HepG2 (cell line): ENCODE results near the gene PITHD1. TPM values are rescaled to one million over a fixed set of nuclear protein-coding genes. Genes with fewer than 3 reads are reported as not detected.

ENCODE experiments used
- CAMTA2 ChIP-seq: sonication (generic); formaldehyde crosslinking; IDR thresholded peaks from 2 replicates; pipeline ENCODE4 v1.4.0; 2020; ENCODE audit warnings: mild to moderate bottlenecking, missing genetic modification reagents, borderline replicate concordance
- CENPT ChIP-seq: sonication (generic); formaldehyde crosslinking; IDR thresholded peaks from 2 replicates; pipeline ENCODE4 v1.8.0; 2022; ENCODE audit warnings: low read depth, mild to moderate bottlenecking, moderate library complexity, missing genetic modification reagents
- FOXC1 ChIP-seq: sonication (generic); formaldehyde crosslinking; IDR thresholded peaks from 2 replicates; pipeline ENCODE4 v1.8.0; 2022; ENCODE audit warnings: mild to moderate bottlenecking, missing genetic modification reagents, borderline replicate concordance
- MYC ChIP-seq: sonication (generic); formaldehyde crosslinking; IDR thresholded peaks from 2 replicates; pipeline ENCODE4 v1.9.0; 2021; ENCODE audit warnings: missing genetic modification reagents, borderline replicate concordance
- RARA ChIP-seq: IDR thresholded peaks from 2 replicates; pipeline ENCODE4 v1.6.1; 2016; ENCODE audit warnings: missing genetic modification reagents, missing compliant biosample characterization
- TBX3 ChIP-seq: fragments of 450-650 bp; IDR thresholded peaks from 2 replicates; pipeline ENCODE4 v1.6.1; 2017; ENCODE audit warnings: antibody characterized with exemption, mild to moderate bottlenecking, inconsistent platforms, borderline replicate concordance
- ZFP90 ChIP-seq: sonication (generic); formaldehyde crosslinking; IDR thresholded peaks from 2 replicates; pipeline ENCODE4 v1.8.0; 2022; ENCODE audit warnings: missing genetic modification reagents, mild to moderate bottlenecking, inconsistent platforms, borderline replicate concordance
- ZKSCAN1 ChIP-seq: fragments of 150-350 bp; IDR thresholded peaks from 2 replicates; pipeline ENCODE4 v1.6.1; 2014; ENCODE audit warnings: low read length
- ZNF3 ChIP-seq: IDR thresholded peaks from 2 replicates; pipeline ENCODE4 v1.7.0; 2017; ENCODE audit warnings: inconsistent platforms
- ZNF343 ChIP-seq: sonication (generic); formaldehyde crosslinking; IDR thresholded peaks from 2 replicates; pipeline ENCODE4 v1.4.0; 2020; ENCODE audit warnings: mild to moderate bottlenecking, missing genetic modification reagents
- ZNF432 ChIP-seq: sonication (generic); formaldehyde crosslinking; IDR thresholded peaks from 2 replicates; pipeline ENCODE4 v1.5.0; 2020; ENCODE audit warnings: missing genetic modification reagents, mild to moderate bottlenecking, borderline replicate concordance
- ZNF549 ChIP-seq: sonication (generic); formaldehyde crosslinking; IDR thresholded peaks from 2 replicates; pipeline ENCODE4 v1.5.0; 2020; ENCODE audit warnings: missing genetic modification reagents
- ZNF563 ChIP-seq: sonication (generic); formaldehyde crosslinking; IDR thresholded peaks from 2 replicates; pipeline ENCODE4 v1.8.0; 2022; ENCODE audit warnings: mild to moderate bottlenecking, moderate library complexity, missing genetic modification reagents
- ZNF629 ChIP-seq: sonication (generic); formaldehyde crosslinking; conservative IDR thresholded peaks from 2 replicates; pipeline ENCODE4 v1.5.0; 2020; ENCODE audit warnings: missing genetic modification reagents
- polyA plus RNA-seq, 8 experiments: library from polyadenylated mRNA; depleted of rRNA in 3 of 8; stranded (reverse) in 7 of 8; unstranded in 1 of 8; fragments of >200 nt; fragmentation: Illumina TruSeq in 4 of 8; extraction: Trizol in 4 of 8; gene quantifications; 2 replicates each; pipeline versions ENCODE4 v1.2.1 to v1.2.3, GENCODE V29; 2011 to 2016; ENCODE audit warnings: low read depth in 4 of 8, missing spikeins in 1 of 8, mixed read lengths in 1 of 8; ENCODE audit not compliant: insufficient read depth in 1 of 8
- total RNA-seq, 5 experiments: library from RNA; depleted of rRNA; stranded (reverse); fragments of >200 nt; fragmentation: Illumina TruSeq; extraction: Trizol; gene quantifications; 2 replicates each; pipeline ENCODE4 v1.2.3, GENCODE V29; 2016; ENCODE audit warnings: low read depth in 1 of 5
- TF ChIP-seq, protein P1 (sequence below): sonication (generic); formaldehyde crosslinking; IDR thresholded peaks from 2 replicates; pipeline ENCODE4 v1.4.0; 2020; ENCODE audit warnings: missing genetic modification reagents
- TF ChIP-seq, protein P2 (sequence below): sonication (generic); formaldehyde crosslinking; IDR thresholded peaks from 2 replicates; pipeline ENCODE4 v1.5.1; 2020; ENCODE audit warnings: mild to moderate bottlenecking, missing genetic modification reagents, borderline replicate concordance
- TF ChIP-seq, protein P3 (sequence below): sonication (generic); formaldehyde crosslinking; IDR thresholded peaks from 2 replicates; pipeline ENCODE4 v1.4.0; 2020; ENCODE audit warnings: missing genetic modification reagents
- TF ChIP-seq, protein P4 (sequence below): sonication (generic); formaldehyde crosslinking; conservative IDR thresholded peaks from 2 replicates; pipeline ENCODE4 v1.4.0; 2020; ENCODE audit warnings: missing genetic modification reagents
- TF ChIP-seq, protein P5 (sequence below): fragments of 450-650 bp; IDR thresholded peaks from 2 replicates; pipeline ENCODE4 v1.6.1; 2017
- TF ChIP-seq, protein P6 (sequence below): IDR thresholded peaks from 2 replicates; pipeline ENCODE4 v1.6.1; 2016; ENCODE audit warnings: missing biosample characterization, missing genetic modification reagents, low read depth

PITHD1 gene
- total and polyA plus RNA-seq, 2 of the 13 experiments (the other 11 are each of a cell fraction or from before 2014, with no cell fraction given) = 28.0 to 37.3 TPM

DNA sequence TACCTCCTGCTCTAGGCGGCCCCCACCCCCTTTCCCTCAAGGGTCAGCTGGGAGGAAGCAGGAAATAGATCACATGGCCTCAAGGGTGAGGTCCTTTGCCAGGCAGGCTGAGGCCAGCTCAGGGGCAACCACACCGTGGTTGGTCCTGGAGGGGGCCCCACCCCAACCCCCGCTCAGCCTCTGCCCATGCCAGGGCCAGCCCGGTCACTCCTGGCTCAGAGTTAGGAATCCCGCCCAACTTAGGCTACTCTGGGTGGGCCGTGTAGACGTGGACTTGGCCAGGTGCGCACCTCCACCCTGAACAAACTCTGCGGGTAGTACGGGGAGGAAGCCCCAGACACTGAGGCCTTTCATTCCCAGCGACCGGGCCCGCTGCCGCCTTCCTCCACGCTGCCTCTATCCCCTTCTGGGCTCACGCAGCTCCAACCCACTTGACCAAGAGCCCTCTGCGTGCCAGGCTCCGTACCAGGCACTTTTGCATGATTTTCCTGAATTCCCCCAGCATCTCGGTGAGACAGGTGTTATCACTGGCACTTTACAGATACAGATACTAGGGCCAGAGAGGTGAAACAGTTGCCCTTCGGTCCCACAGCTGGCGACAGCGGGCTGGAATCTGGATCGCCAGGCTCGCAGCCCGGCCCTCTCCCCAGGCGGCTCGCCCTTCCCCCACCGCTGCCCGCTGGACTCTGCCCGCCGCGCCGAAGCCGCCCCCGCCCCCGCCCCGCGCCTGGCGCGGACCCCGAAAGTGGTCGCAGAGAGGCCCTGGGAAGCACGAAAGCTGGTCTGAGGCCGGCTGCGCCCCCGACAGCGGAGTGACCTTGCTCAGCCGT is 21.6 kb downstream of the PITHD1 start (continued):
- peak; percentile 8; the same call in 1 of the 2 replicates for TF ChIP-seq ZNF629 (CRISPR knock-in tag)
- no peak for TF ChIP-seq ZNF549
- no peak for TF ChIP-seq CAMTA2 (CRISPR knock-in tag)
- TF ChIP-seq FOXC1 = no peak
- TF ChIP-seq, protein P1, sequence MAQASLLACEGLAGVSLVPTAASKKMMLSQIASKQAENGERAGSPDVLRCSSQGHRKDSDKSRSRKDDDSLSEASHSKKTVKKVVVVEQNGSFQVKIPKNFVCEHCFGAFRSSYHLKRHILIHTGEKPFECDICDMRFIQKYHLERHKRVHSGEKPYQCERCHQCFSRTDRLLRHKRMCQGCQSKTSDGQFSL (CRISPR knock-in tag) = 0 out of 2 replicates have a peak, but pooled peaks have one; percentile 1
- TF ChIP-seq, protein P2, sequence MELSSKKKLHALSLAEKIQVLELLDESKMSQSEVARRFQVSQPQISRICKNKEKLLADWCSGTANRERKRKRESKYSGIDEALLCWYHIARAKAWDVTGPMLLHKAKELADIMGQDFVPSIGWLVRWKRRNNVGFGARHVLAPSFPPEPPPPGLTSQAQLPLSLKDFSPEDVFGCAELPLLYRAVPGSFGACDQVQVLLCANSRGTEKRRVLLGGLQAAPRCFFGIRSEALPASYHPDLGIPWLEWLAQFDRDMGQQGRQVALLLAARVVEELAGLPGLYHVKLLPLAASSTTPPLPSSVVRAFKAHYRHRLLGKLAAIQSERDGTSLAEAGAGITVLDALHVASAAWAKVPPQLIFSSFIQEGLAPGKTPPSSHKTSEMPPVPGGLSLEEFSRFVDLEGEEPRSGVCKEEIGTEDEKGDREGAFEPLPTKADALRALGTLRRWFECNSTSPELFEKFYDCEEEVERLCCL (CRISPR knock-in tag) = no peak
- no peak for TF ChIP-seq ZNF343 (CRISPR knock-in tag)
- no peak for TF ChIP-seq CENPT (CRISPR knock-in tag)
- TF ChIP-seq, protein P3, sequence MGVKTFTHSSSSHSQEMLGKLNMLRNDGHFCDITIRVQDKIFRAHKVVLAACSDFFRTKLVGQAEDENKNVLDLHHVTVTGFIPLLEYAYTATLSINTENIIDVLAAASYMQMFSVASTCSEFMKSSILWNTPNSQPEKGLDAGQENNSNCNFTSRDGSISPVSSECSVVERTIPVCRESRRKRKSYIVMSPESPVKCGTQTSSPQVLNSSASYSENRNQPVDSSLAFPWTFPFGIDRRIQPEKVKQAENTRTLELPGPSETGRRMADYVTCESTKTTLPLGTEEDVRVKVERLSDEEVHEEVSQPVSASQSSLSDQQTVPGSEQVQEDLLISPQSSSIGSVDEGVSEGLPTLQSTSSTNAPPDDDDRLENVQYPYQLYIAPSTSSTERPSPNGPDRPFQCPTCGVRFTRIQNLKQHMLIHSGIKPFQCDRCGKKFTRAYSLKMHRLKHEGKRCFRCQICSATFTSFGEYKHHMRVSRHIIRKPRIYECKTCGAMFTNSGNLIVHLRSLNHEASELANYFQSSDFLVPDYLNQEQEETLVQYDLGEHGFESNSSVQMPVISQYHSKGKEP (CRISPR knock-in tag) = no peak
- TF ChIP-seq, protein P4, sequence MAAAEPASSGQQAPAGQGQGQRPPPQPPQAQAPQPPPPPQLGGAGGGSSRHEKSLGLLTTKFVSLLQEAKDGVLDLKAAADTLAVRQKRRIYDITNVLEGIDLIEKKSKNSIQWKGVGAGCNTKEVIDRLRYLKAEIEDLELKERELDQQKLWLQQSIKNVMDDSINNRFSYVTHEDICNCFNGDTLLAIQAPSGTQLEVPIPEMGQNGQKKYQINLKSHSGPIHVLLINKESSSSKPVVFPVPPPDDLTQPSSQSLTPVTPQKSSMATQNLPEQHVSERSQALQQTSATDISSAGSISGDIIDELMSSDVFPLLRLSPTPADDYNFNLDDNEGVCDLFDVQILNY (CRISPR knock-in tag) = no peak
- TF ChIP-seq, protein P5, sequence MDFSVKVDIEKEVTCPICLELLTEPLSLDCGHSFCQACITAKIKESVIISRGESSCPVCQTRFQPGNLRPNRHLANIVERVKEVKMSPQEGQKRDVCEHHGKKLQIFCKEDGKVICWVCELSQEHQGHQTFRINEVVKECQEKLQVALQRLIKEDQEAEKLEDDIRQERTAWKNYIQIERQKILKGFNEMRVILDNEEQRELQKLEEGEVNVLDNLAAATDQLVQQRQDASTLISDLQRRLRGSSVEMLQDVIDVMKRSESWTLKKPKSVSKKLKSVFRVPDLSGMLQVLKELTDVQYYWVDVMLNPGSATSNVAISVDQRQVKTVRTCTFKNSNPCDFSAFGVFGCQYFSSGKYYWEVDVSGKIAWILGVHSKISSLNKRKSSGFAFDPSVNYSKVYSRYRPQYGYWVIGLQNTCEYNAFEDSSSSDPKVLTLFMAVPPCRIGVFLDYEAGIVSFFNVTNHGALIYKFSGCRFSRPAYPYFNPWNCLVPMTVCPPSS = no peak
- no peak for TF ChIP-seq MYC
- peak; percentile 68 for TF ChIP-seq RARA (CRISPR knock-in tag)
- TF ChIP-seq ZFP90 (CRISPR knock-in tag) = no peak
- TF ChIP-seq ZNF3 (CRISPR knock-in tag) = peak; percentile 32; the same call in 1 of the 2 replicates
- no peak for TF ChIP-seq TBX3
- TF ChIP-seq, protein P6, sequence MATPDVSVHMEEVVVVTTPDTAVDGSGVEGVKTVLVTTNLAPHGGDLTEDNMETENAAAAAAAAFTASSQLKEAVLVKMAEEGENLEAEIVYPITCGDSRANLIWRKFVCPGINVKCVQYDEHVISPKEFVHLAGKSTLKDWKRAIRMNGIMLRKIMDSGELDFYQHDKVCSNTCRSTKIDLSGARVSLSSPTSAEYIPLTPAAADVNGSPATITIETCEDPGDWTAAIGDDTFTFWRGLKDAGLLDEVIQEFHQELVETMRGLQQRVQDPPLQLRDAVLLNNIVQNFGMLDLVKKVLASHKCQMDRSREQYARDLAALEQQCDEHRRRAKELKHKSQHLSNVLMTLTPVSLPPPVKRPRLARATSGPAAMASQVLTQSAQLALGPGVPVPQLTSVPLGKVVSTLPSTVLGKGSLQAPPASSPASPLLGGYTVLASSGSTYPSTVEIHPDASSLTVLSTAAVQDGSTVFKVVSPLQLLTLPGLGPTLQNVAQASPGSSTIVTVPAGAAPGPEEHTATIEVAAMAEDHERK (CRISPR knock-in tag) = no peak
- TF ChIP-seq ZKSCAN1 = no peak
- TF ChIP-seq ZNF563 (CRISPR knock-in tag) = no peak; the same call in 1 of the 2 replicates
- TF ChIP-seq ZNF432 (CRISPR knock-in tag) = no peak
